NOMO-1 treated with DMSO at 0.1 percent for 48 hours (cell line): ENCODE data around the gene C2orf49.

Experiments
- DNase-seq: peaks from one replicate; lab custom pipeline; 2025; ENCODE audit not compliant: unreplicated experiment; lab: John Stamatoyannopoulos, UW

C2orf49 gene

DNA sequence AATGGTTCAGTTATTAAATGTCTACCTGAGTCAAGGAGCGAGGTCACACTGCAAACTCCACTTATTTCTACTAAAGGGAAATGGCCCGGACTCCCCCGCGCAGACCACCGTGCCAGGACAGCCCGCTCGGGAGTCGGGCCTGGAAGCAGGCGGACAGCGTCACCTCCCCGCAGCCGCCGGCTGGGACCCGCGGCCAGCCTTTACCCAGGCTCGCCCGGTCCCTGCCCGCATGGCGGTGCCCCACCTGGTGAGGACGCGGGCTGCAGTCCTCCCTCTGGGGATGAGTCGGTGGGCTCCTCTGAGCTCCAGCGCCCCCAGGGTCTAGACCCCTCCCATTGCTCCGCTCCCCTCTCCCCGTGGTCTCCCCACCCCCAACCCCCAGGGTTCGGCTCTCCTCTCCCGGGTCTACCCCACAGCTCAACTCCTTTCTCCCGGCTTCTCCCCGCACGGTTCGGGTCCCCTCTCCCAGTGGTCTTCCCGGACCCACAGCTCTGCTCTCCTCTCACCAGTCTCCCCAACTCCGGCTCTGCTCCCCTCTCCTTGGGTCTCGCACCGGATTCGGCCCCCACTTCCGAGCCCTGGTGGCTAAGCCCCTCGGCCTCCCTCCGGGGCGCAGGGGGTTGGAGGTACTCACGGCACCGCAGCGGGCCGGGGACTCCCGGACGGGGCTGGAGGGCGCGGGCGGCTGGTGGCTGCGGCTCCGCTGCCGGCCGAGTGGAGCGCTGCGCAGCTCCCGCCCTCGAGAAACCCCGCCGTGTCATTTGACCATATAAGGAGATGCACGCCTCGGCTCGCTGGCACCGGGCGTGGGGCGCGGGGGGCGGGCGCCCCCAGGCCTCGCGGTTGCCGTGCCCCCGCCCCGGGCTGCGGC, 61.2 kb downstream of the C2orf49 start, which contains the start of gene FHL2:
Gene FHL2, minus strand, starts transcription at position 716 of the 871 bp plus-strand sequence. CDS start 12,535 bp downstream, outside the sequence.
- peak; percentile 49 for DNase-seq
